Activated CD8-positive, alpha-beta T cell treated with anti-CD3 and anti-CD28 coated beads, Interleukin-2, amount 10 ng/mL, durations not matched to agents 7 days and 5 days (primary cell): ENCODE data around the gene DDX20. TPM values are rescaled to one million over a fixed set of nuclear protein-coding genes. Genes with fewer than 3 reads are reported as not detected.

Experiments
- ATAC-seq: fragments of 150-1000 bp; cut with Tn5 transposase; one replicate; pipeline ENCODE4 v1.10.0; 2021; ENCODE audit warnings: moderate library complexity
- CTCF ChIA-PET: fragments of 350-600 bp; sonication (Branson Sonifier 250); formaldehyde crosslinking; loops from one replicate; lab custom pipeline; 2021; ENCODE audit warnings: antibody characterized with exemption; lab: Charles Lee
- POLR2A ChIA-PET: fragments of 350-600 bp; sonication (Branson Sonifier 250); formaldehyde crosslinking; loops from one replicate; lab custom pipeline; 2021; ENCODE audit warnings: antibody characterized with exemption; lab: Charles Lee
- DNase-seq: peaks from one replicate; pipeline ENCODE4 v3.0.0-alpha.2; 2020
- H3K27ac Mint-ChIP-seq: one replicate; pipeline ENCODE4 v1.8.0; 2021; ENCODE audit warnings: mild to moderate bottlenecking, mixed read lengths
- H3K27me3 Mint-ChIP-seq: one replicate; pipeline ENCODE4 v1.8.0; 2021; ENCODE audit warnings: low read depth, mixed read lengths
- H3K36me3 Mint-ChIP-seq: one replicate; pipeline ENCODE4 v1.8.0; 2021; ENCODE audit warnings: low read depth, mixed read lengths
- H3K4me1 Mint-ChIP-seq: one replicate; pipeline ENCODE4 v1.8.0; 2021; ENCODE audit warnings: low read depth, mixed read lengths
- H3K4me3 Mint-ChIP-seq: one replicate; pipeline ENCODE4 v1.8.0; 2021; ENCODE audit warnings: mild to moderate bottlenecking, mixed read lengths
- H3K9me3 Mint-ChIP-seq: one replicate; pipeline ENCODE4 v1.8.0; 2022; ENCODE audit warnings: mixed read lengths; ENCODE audit not compliant: insufficient read depth
- total RNA-seq, 2 experiments: library from RNA; stranded (reverse); gene quantifications; one replicate each; pipeline ENCODE4 v1.2.3, GENCODE V29; 2021

Gene DDX20
- total RNA-seq, 2 experiments from 2014 or later = 18.1 to 18.9 TPM

GRCh38 chr1:111770916-111771315 is 15.2 kb downstream of the DDX20 start:
- H3K27me3 Mint-ChIP-seq = no peaks in the 10 kb centered on the region
- no peak overlapping the region for H3K27ac Mint-ChIP-seq
- no peaks in the 10 kb centered on the region for H3K9me3 Mint-ChIP-seq
- no peak for ATAC-seq
- no peak overlapping the region for H3K4me3 Mint-ChIP-seq
- H3K36me3 Mint-ChIP-seq = peaks cover 17% of the 10 kb centered on the region
- CTCF ChIA-PET = interaction anchor here (7.4 kb wide), 1 partner anchor 56 kb away, joined by 72 read pairs; no protein-coding TSS in a partner anchor
- H3K4me1 Mint-ChIP-seq = no peaks in the 10 kb centered on the region
- no peak for DNase-seq
- POLR2A ChIA-PET = no interaction called here

- H3K4me3 Mint-ChIP-seq = no peak overlapping the region
- no peak overlapping the region for H3K27ac Mint-ChIP-seq
- H3K36me3 Mint-ChIP-seq = peaks cover 3% of the 10 kb centered on the region
- H3K4me1 Mint-ChIP-seq = no peaks in the 10 kb centered on the region
- no peak for DNase-seq
- H3K27me3 Mint-ChIP-seq = no peaks in the 10 kb centered on the region
- no peaks in the 10 kb centered on the region for H3K9me3 Mint-ChIP-seq
- ATAC-seq = no peak
- ChIA-PET POLR2A (no interaction called here), CTCF (no interaction called here)
Measured at GRCh38 chr1:111775966-111776365, 20.3 kb downstream of the DDX20 start.

GRCh38 chr1:111776391-111776790 is 20.7 kb downstream of the DDX20 start:
- CTCF ChIA-PET = no interaction called here
- H3K9me3 Mint-ChIP-seq = no peaks in the 10 kb centered on the region
- no peaks in the 10 kb centered on the region for H3K4me1 Mint-ChIP-seq
- ATAC-seq (no peak), DNase-seq (no peak)
- POLR2A ChIA-PET = no interaction called here
- no peaks in the 10 kb centered on the region for H3K27me3 Mint-ChIP-seq
- H3K27ac Mint-ChIP-seq = no peak overlapping the region
- H3K4me3 Mint-ChIP-seq = no peak overlapping the region
- H3K36me3 Mint-ChIP-seq = peaks cover 3% of the 10 kb centered on the region

GRCh38 chr1:111776861-111777260 is 21.2 kb downstream of the DDX20 start:
- no peaks in the 10 kb centered on the region for H3K36me3 Mint-ChIP-seq
- H3K4me1 Mint-ChIP-seq = no peaks in the 10 kb centered on the region
- H3K27me3 Mint-ChIP-seq = no peaks in the 10 kb centered on the region
- no peak overlapping the region for H3K4me3 Mint-ChIP-seq
- no peak for DNase-seq
- no peak for ATAC-seq
- ChIA-PET CTCF (no interaction called here), POLR2A (no interaction called here)
- no peaks in the 10 kb centered on the region for H3K9me3 Mint-ChIP-seq
- H3K27ac Mint-ChIP-seq = no peak overlapping the region

- ATAC-seq = no peak
- CTCF ChIA-PET = no interaction called here
- Mint-ChIP-seq H3K4me1 (no peaks in the 10 kb centered on the region), H3K27me3 (no peaks in the 10 kb centered on the region), H3K27ac (no peak overlapping the region), H3K9me3 (no peaks in the 10 kb centered on the region), H3K36me3 (no peaks in the 10 kb centered on the region), H3K4me3 (no peak overlapping the region)
- POLR2A ChIA-PET = no interaction called here
- no peak for DNase-seq
Measured at GRCh38 chr1:111777301-111777700, 21.6 kb downstream of the DDX20 start.

- no peaks in the 10 kb centered on the region for H3K9me3 Mint-ChIP-seq
- no peak overlapping the region for H3K27ac Mint-ChIP-seq
- ChIA-PET POLR2A (no interaction called here), CTCF (interaction anchor here (0.8 kb wide), 1 partner anchor 9 kb away, joined by 3 read pairs; no protein-coding TSS in a partner anchor)
- no peaks in the 10 kb centered on the region for H3K27me3 Mint-ChIP-seq
- H3K4me3 Mint-ChIP-seq = no peak overlapping the region
- H3K4me1 Mint-ChIP-seq = no peaks in the 10 kb centered on the region
- H3K36me3 Mint-ChIP-seq = no peaks in the 10 kb centered on the region
- DNase-seq = no peak
- no peak for ATAC-seq
Measured at GRCh38 chr1:111778066-111778465, 22.4 kb downstream of the DDX20 start.

GRCh38 chr1:111778541-111779051 is 22.9 kb downstream of the DDX20 start:
- DNase-seq = no peak
- H3K9me3 Mint-ChIP-seq = no peaks in the 10 kb centered on the region

GRCh38 chr1:111779546-111779945 is 23.8 kb downstream of the DDX20 start:
- ChIA-PET CTCF (no interaction called here), POLR2A (no interaction called here)
- DNase-seq (no peak), ATAC-seq (no peak)
- no peaks in the 10 kb centered on the region for H3K4me1 Mint-ChIP-seq
- H3K27me3 Mint-ChIP-seq = no peaks in the 10 kb centered on the region
- no peaks in the 10 kb centered on the region for H3K36me3 Mint-ChIP-seq
- no peak overlapping the region for H3K4me3 Mint-ChIP-seq
- H3K27ac Mint-ChIP-seq = no peak overlapping the region
- no peaks in the 10 kb centered on the region for H3K9me3 Mint-ChIP-seq

More at GRCh38 chr1:111778541-111779051, 22.9 kb downstream of the DDX20 start:
- Mint-ChIP-seq H3K27ac (no peak overlapping the region), H3K36me3 (no peaks in the 10 kb centered on the region), H3K4me1 (no peaks in the 10 kb centered on the region), H3K27me3 (no peaks in the 10 kb centered on the region), H3K4me3 (no peak overlapping the region)
- ChIA-PET CTCF (interaction anchor here (0.8 kb wide), 1 partner anchor 9 kb away, joined by 3 read pairs; no protein-coding TSS in a partner anchor), POLR2A (no interaction called here)
- ATAC-seq = no peak

- no peaks in the 10 kb centered on the region for H3K36me3 Mint-ChIP-seq
- CTCF ChIA-PET = interaction anchor here (1.2 kb wide), 1 partner anchor 16 kb away, joined by 3 read pairs; no protein-coding TSS in a partner anchor
- POLR2A ChIA-PET = no interaction called here
- ATAC-seq (no peak), DNase-seq (no peak)
- no peaks in the 10 kb centered on the region for H3K9me3 Mint-ChIP-seq
- H3K4me1 Mint-ChIP-seq = no peaks in the 10 kb centered on the region
- peaks cover 11% of the 10 kb centered on the region for H3K27me3 Mint-ChIP-seq
- H3K27ac Mint-ChIP-seq = no peak overlapping the region
- H3K4me3 Mint-ChIP-seq = no peak overlapping the region
Measured at GRCh38 chr1:111784273-111784901, 28.7 kb downstream of the DDX20 start.

- peaks cover 25% of the 10 kb centered on the region for H3K27me3 Mint-ChIP-seq
- H3K36me3 Mint-ChIP-seq = no peaks in the 10 kb centered on the region
- H3K27ac Mint-ChIP-seq = no peak overlapping the region
- H3K9me3 Mint-ChIP-seq = no peaks in the 10 kb centered on the region
- no peaks in the 10 kb centered on the region for H3K4me1 Mint-ChIP-seq
- no peak for ATAC-seq
- no peak overlapping the region for H3K4me3 Mint-ChIP-seq
- no peak for DNase-seq
- ChIA-PET CTCF (no interaction called here), POLR2A (no interaction called here)
Measured at GRCh38 chr1:111786669-111787207, 31.0 kb downstream of the DDX20 start.

- Mint-ChIP-seq H3K4me3 (no peak overlapping the region), H3K27ac (no peak overlapping the region), H3K27me3 (peaks cover 29% of the 10 kb centered on the region), H3K36me3 (no peaks in the 10 kb centered on the region), H3K4me1 (no peaks in the 10 kb centered on the region), H3K9me3 (no peaks in the 10 kb centered on the region)
- ChIA-PET CTCF (interaction anchor here (1.4 to 1.5 kb wide), 2 partner anchors 20 to 307 kb away, joined by 3 to 4 read pairs; no protein-coding TSS in a partner anchor), POLR2A (no interaction called here)
- DNase-seq (no peak), ATAC-seq (no peak)
Measured at GRCh38 chr1:111789142-111789541, 33.4 kb downstream of the DDX20 start.

- CTCF ChIA-PET = interaction anchor here (1.4 to 1.5 kb wide), 2 partner anchors 20 to 308 kb away, joined by 3 to 4 read pairs; no protein-coding TSS in a partner anchor
- H3K27ac Mint-ChIP-seq = no peak overlapping the region
- no peaks in the 10 kb centered on the region for H3K4me1 Mint-ChIP-seq
- ATAC-seq = no peak
- DNase-seq = no peak
- no peaks in the 10 kb centered on the region for H3K9me3 Mint-ChIP-seq
- H3K27me3 Mint-ChIP-seq = peaks cover 29% of the 10 kb centered on the region
- no peak overlapping the region for H3K4me3 Mint-ChIP-seq
- POLR2A ChIA-PET = interaction anchor here (0.6 kb wide), 1 partner anchor 1168 kb away, joined by 3 read pairs; no protein-coding TSS in a partner anchor
- no peaks in the 10 kb centered on the region for H3K36me3 Mint-ChIP-seq
Measured at GRCh38 chr1:111789666-111790316, 34.1 kb downstream of the DDX20 start.
